Large intestine (tissue), 3 donors: Measurements from ENCODE around the gene MTUS2. TPM values are rescaled to one million over a fixed set of nuclear protein-coding genes. Genes with fewer than 3 reads are reported as not detected.

Experiments
- DNase-seq, 2 donors: peaks; one replicate each; pipeline versions ENCODE4 v3.0.0 to v3.0.0-alpha.2; 2013
- H3K27ac ChIP-seq: one replicate; pipeline ENCODE4 v1.5.1; 2013; ENCODE audit warnings: low read length
- H3K27me3 ChIP-seq: 2 replicates; pipeline ENCODE4 v1.6.1; 2013; ENCODE audit warnings: low read length; ENCODE audit not compliant: control insufficient read depth, insufficient read depth
- H3K36me3 ChIP-seq: 2 replicates; pipeline ENCODE4 v1.6.1; 2013; ENCODE audit warnings: low read length; ENCODE audit not compliant: control insufficient read depth, insufficient read depth
- H3K4me1 ChIP-seq: one replicate; pipeline ENCODE4 v1.6.1; 2013; ENCODE audit warnings: low read length; ENCODE audit not compliant: control insufficient read depth, insufficient read depth
- H3K4me3 ChIP-seq: one replicate; pipeline ENCODE4 v1.5.1; 2013; ENCODE audit warnings: low read length
- H3K9me3 ChIP-seq: one replicate; pipeline ENCODE4 v1.6.1; 2013; ENCODE audit warnings: mild to moderate bottlenecking, low read depth, low read length, moderate library complexity; ENCODE audit not compliant: control insufficient read depth
- WGBS: methylation state at CpG from one replicate; pipeline ENCODE4 v1.1.5; 2013; ENCODE audit warnings: low lambda C conversion rate; ENCODE audit not compliant: insufficient coverage; 5-methylcytosine and 5-hydroxymethylcytosine counted together
- polyA plus RNA-seq: library from polyadenylated mRNA; unstranded; fragments of 120-200 nt; gene quantifications from one replicate; pipeline ENCODE4 v1.2.1, GENCODE V29; 2013

MTUS2 gene
- polyA plus RNA-seq, 1 donor = 1.9 TPM

DNA sequence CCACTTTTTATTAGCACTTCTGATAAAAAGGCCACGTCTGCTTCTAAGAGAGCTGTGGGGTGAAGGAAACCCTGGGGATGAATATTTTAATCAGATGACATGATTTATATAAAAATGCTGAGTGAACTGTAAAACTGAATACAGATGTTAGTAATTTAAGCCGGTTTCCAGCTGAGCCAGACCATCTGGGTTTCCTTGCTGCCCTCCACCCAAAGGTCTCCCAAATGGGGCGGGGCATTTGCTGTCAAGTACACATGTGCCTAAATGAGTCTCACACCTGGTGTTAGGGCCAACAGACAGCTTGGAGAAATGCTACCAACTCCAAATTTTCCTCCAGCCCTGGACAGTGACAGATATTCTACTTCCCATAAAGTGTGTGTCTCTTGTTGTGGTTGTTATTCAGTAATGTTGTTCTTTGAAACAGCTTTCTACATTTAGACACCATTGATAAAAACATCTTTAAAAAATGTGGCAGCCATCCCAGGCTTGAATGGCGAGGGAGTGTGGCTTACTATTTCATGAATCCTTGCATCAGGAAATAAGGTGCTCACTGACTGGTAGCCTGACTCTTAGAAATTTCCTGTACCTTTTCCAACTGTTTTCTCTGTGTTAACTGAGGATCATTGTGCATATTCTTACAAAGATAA lies 350.4 kb downstream of the MTUS2 start:
- WGBS = no CpG with 5 or more reads among the region's 4 CpGs
- H3K27me3 ChIP-seq = no peaks in the 10 kb centered on the region
- DNase-seq = no peak

DNA sequence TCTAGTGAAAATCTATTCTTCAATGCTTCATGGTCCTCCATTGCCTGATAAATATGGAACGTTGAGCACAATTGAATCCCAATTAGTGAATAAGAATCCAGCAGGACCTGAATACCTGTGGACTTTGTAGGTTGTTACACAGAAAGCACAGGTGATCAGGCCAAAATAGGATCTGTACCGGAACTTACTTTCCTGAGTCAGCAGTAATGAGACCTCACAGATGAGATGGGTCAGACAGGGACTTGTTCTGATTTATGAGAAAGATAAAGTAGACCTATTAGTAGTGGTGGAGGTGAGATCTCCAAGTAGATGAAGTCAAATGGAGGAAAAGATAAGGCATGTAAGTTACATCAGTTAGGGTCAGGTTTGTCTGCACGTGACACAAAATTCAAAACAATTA lies 351.1 kb downstream of the MTUS2 start:
- no CpG with 5 or more reads among the region's 3 CpGs for WGBS
- no peak for DNase-seq
- Histone ChIP-seq H3K27ac (no peak overlapping the region), H3K36me3 (no peaks in the 10 kb centered on the region), H3K9me3 (no peaks in the 10 kb centered on the region), H3K4me3 (no peak overlapping the region), H3K27me3 (no peaks in the 10 kb centered on the region), H3K4me1 (no peaks in the 10 kb centered on the region)

More for the DNA sequence above, 350.4 kb downstream of the MTUS2 start:
- H3K4me1 ChIP-seq = no peaks in the 10 kb centered on the region
- H3K36me3 ChIP-seq = no peaks in the 10 kb centered on the region
- no peak overlapping the region for H3K4me3 ChIP-seq
- H3K9me3 ChIP-seq = no peaks in the 10 kb centered on the region
- H3K27ac ChIP-seq = no peak overlapping the region

DNA sequence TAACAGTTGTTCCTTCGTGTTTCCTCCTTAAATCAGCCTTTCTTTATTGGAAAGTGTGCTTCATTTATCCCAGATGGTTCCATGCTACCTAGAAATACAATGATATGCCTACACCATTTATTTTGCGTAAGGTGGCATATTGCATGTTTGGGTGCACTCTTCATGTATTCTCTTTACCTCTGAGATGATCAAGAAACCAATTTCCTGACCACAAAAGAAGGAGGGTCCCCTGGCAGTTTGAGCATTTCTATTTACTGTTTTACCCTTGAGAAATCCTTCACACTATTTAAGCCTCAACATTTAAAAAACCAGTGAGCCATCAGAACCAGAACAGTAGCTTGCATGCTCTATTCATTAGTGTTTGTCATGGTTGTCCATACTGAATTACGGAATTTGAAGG lies 354.0 kb downstream of the MTUS2 start:
- no peak for DNase-seq
- H3K36me3 ChIP-seq = no peaks in the 10 kb centered on the region
- no peaks in the 10 kb centered on the region for H3K4me1 ChIP-seq
- no peak overlapping the region for H3K4me3 ChIP-seq
- no peaks in the 10 kb centered on the region for H3K27me3 ChIP-seq
- H3K27ac ChIP-seq = no peak overlapping the region
- WGBS = 100% methylated on average over 2 of the region's 3 CpGs
- no peaks in the 10 kb centered on the region for H3K9me3 ChIP-seq

DNA sequence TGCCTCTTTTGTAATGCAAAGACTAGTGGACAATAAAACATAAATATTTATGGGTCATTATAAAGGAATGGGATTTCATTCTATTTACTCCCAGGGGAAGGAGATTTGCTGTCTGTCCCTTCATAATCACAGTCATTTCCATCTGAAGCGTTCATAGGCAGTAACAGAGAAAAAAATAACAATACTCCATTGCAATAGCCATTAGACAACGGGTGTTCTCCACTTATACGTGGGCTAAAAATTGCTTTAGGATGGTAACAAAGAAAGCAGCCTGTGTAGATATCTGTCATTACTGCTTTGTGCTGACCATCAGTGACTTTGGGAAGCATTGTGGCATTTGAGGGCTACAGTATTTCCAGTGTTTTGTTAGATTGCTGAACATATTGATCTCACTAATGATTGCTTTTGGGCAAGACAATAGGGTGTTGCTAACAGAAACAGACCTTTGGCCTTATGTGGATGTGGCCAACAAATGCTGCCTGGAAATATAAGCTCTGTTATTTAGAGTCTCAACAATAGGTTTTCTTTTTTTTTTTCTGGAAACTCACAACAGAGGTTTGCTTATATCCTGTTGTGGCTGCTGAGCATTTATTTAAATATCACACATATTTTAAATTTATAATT lies 355.2 kb downstream of the MTUS2 start:
- Histone ChIP-seq H3K27ac (no peak overlapping the region), H3K27me3 (no peaks in the 10 kb centered on the region), H3K9me3 (no peaks in the 10 kb centered on the region), H3K4me1 (no peaks in the 10 kb centered on the region), H3K4me3 (no peak overlapping the region), H3K36me3 (no peaks in the 10 kb centered on the region)
- WGBS = no CpG with 5 or more reads among the region's 3 CpGs
- no peak for DNase-seq

DNA sequence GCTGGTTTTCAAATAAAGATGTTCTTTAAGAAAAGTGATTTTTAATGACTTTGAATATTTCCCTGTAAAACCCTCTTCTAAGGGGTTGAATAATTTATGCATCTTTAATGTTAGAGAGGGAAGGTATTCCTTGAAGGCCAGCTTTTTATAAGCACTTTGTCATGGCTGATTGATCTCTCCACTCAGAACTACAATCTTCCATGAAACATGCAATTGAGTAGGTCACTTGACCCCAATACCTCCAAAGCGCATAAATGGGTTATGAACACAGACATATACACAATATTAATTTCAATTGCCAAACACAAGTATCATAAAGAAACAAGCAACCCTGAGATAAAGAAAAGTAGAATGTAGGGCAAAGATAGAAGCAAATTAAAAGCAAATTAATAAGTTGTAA lies 359.9 kb downstream of the MTUS2 start:
- Histone ChIP-seq H3K36me3 (no peaks in the 10 kb centered on the region), H3K9me3 (no peaks in the 10 kb centered on the region), H3K4me1 (no peaks in the 10 kb centered on the region), H3K27me3 (no peaks in the 10 kb centered on the region), H3K27ac (no peak overlapping the region), H3K4me3 (no peak overlapping the region)
- no peak for DNase-seq
- no CpG with 5 or more reads among the region's 1 CpG for WGBS

DNA sequence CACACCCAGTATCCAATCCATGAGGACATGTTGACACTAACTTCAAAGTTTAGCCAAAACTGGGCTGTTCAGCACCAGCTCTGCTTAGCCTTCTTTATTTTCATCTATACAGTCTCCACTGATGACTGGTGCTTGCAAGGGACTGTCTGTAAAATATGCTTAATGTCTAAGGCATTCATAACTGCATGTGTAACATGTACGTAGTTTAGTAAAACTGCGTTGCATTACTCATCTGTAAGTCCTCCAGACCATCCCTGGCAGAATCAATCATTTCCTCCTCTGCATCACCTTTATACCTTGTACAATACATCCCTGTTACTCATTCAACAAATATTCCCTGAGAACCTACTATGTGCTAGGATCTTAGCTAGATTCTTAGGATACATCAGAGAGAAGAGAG lies 362.1 kb downstream of the MTUS2 start:
- Histone ChIP-seq H3K36me3 (no peaks in the 10 kb centered on the region), H3K4me3 (no peak overlapping the region), H3K4me1 (no peaks in the 10 kb centered on the region), H3K27me3 (no peaks in the 10 kb centered on the region), H3K27ac (no peak overlapping the region), H3K9me3 (no peaks in the 10 kb centered on the region)
- no CpG with 5 or more reads among the region's 2 CpGs for WGBS
- no peak for DNase-seq

DNA sequence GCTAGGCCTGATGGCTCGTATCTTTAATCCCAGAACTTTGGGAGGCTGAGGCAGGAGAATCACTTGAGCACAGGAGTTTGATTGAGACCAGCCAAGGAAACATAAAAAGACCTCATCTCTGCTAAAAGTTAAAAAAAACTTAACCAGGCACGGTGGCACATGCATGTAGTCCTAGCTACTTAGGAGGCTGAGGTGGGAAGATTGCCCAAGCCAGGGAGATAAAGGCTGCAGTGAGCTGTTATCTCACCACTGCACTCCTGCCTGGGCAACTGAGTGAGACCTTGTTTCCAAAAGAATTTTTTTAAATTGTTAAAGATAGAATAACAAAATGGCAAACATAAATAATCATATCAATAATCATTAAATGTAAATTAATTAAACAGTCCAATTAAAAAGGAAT lies 365.8 kb downstream of the MTUS2 start:
- no peak overlapping the region for H3K27ac ChIP-seq
- DNase-seq = no peak
- no peaks in the 10 kb centered on the region for H3K27me3 ChIP-seq
- H3K4me3 ChIP-seq = no peak overlapping the region
- no peaks in the 10 kb centered on the region for H3K36me3 ChIP-seq
- H3K9me3 ChIP-seq = no peaks in the 10 kb centered on the region
- no peaks in the 10 kb centered on the region for H3K4me1 ChIP-seq
- WGBS = 80% methylated on average over 1 of the region's 2 CpGs

DNA sequence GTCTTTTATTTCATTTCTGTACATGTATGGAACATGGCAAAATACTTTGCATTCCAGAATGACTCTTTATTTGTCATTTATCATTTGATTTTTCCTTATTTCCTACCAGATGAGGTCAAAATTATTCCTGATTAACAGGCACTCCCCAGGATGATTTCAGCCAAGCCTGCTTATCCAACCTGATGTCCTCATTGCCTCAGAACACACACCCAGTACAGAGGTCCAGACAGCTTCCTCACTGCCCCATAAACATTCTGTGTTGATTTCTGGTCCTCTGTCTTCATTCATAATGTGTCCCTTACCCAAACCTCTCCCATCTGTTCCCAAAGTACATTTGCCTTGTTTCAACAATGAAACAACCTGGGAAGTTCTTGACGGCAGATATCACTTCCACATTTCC lies 367.4 kb downstream of the MTUS2 start:
- H3K27me3 ChIP-seq = no peaks in the 10 kb centered on the region
- H3K9me3 ChIP-seq = no peaks in the 10 kb centered on the region
- no CpG with 5 or more reads among the region's 1 CpG for WGBS

DNA sequence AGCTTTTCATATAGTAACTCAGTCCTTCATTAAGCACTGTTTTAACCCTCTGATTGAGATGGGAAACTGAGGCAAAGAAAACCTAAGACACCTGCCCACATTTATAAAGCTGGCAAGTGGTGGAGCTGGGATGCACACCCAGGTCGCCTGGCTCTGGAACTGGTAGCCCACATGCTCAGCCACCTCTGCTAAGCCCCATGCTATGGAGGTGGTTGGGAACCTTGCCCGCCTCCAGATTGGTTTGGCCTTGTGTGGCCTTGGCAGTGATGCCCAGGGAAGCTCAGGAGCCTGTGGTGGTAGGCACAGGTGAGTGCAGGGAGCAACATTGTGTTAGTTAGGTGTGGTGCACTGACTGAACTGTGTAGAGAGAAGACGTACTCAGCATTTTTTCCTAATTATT lies 370.2 kb downstream of the MTUS2 start:
- H3K36me3 ChIP-seq = no peaks in the 10 kb centered on the region
- no peaks in the 10 kb centered on the region for H3K4me1 ChIP-seq
- no CpG with 5 or more reads among the region's 3 CpGs for WGBS
- no peaks in the 10 kb centered on the region for H3K9me3 ChIP-seq
- DNase-seq = no peak
- H3K4me3 ChIP-seq = no peak overlapping the region
- H3K27me3 ChIP-seq = no peaks in the 10 kb centered on the region
- no peak overlapping the region for H3K27ac ChIP-seq

More for the DNA sequence above, 367.4 kb downstream of the MTUS2 start:
- no peak for DNase-seq
- Histone ChIP-seq H3K27ac (no peak overlapping the region), H3K4me3 (no peak overlapping the region), H3K4me1 (no peaks in the 10 kb centered on the region), H3K36me3 (no peaks in the 10 kb centered on the region)

DNA sequence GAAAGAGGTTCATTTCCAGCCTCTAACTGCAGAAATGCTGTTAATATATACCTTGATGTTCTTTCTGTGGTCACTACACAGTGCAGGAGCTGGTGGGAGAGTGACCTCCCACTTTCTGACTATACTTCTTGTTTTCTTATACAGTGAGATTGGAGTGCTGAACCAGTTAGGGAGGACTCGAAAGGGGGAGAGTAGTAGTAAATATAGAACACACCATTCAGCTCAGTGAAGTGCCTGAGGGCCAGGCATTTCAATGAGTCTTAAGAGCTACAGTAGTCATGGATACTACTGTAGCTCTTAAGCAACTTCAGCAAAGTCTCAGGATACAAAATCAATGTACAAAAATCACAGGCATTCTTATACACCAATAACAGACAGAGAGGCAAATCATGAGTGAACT lies 372.9 kb downstream of the MTUS2 start:
- Histone ChIP-seq H3K27ac (no peak overlapping the region), H3K9me3 (peaks cover 2% of the 10 kb centered on the region), H3K4me3 (no peak overlapping the region), H3K4me1 (no peaks in the 10 kb centered on the region), H3K36me3 (no peaks in the 10 kb centered on the region), H3K27me3 (no peaks in the 10 kb centered on the region)
- no CpG with 5 or more reads among the region's 1 CpG for WGBS
- DNase-seq = no peak

DNA sequence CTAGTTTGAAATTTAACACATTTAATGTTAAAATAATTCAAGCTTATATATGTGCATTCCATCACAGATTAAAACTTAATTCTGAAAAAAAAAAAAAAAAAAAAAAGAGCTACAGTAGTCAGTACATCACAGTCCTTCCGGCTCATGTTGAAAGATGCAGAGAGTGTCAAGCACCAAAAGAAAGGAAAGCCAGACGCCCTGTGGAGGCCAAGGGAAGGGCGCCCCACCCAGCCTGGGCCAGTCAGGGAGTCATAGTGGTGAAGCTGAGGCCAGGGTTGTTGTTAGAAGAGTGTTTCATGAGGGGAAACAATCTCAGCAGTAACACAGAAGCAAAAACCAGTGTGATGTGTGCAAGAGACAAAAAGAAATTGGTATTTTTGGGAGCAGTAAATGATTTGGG lies 375.3 kb downstream of the MTUS2 start:
- Histone ChIP-seq H3K27ac (no peak overlapping the region), H3K9me3 (peaks cover 2% of the 10 kb centered on the region), H3K36me3 (no peaks in the 10 kb centered on the region), H3K27me3 (no peaks in the 10 kb centered on the region), H3K4me1 (no peaks in the 10 kb centered on the region), H3K4me3 (no peak overlapping the region)
- no peak for DNase-seq
- WGBS = 30% methylated on average over 2 of the region's 3 CpGs
